NCI-H146 treated with DMSO at 0.1 percent for 48 hours (cell line): ENCODE data around the gene DNAJC28.

Experiments
- DNase-seq: peaks from one replicate; lab custom pipeline; 2025; ENCODE audit not compliant: unreplicated experiment; lab: John Stamatoyannopoulos, UW

DNAJC28 gene

GRCh38 chr21:33441489-33442477, 49.7 kb downstream of the DNAJC28 start:
- peak; percentile 11 for DNase-seq
